ENCODE results near the gene MTHFD1L. TPM values are rescaled to one million over a fixed set of nuclear protein-coding genes. Genes with fewer than 3 reads are reported as not detected.
A peak's percentile ranks its signal among the peaks of the same experiment; 100 is the strongest.

The MTHFD1L gene
- total RNA-seq, 1 donor from 2014 or later = 74.5 TPM

DNA sequence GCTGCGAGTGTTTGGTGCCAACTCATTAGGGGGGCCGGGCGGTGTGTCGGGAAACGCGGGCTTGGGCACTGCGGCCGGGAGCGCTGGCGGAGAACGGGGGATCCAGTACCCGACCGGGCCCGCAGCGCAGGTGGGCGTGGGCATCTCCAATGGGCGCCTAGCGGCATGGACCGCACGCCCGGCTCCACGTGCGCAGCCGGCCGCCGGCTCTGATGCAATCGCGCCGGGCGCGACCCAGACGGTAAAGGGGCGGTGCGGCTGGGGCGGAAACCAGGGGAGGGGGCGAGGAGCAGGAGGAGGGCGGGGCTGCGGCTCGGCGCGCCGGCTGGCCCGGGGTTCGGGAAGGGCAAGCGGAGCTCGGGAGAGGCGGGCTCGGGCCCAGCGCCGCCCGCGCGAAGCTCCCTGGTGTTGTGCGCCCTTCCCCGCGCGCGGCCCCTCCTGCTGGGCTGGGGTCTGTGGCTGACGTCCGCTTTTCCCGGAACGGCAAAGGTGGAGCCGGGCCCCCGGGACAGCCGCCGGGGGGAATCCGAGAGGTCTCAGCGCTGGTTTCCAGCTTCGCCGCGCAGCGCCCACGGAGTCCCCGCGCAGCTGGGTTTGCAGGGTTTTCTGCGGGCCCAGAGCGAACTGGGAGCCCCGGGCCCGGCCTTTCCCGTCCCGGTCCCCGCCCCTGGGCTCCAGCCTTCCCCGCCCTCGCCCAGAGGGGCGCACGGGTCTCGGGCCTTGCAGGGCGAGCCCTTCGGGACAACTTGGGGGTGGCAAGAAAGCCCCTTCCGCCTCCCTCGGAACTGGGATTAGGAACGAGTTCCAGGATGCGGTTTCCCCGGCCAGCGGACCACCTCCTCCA lies 867 bp downstream of the MTHFD1L start:
- DNase-seq (ENCODE audit: low spot score) = peak; percentile 85

DNA sequence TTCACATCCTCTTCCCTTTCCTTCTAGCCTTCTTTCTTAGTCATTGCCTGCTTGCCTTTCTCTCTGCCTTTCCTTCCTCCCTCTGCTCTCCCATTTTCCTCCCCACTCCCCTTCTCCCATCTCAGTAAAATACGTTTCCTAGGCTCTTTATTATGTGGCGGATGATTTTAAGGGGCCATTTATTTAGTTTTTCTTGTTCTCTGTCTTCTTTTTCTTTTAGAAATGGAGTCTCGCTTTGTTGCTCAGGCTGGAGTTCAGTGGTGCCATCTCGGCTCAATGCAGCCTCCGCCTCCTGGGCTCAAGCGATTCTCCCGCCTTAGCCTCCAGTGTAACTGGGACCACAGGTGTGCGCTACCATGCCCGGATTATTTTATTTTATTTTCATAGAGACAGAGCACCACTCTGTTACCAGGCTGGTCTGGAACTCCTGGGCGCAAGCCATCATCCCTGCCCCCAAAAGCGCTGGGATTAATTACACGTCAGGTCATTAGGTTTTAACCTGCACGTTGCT lies 1.5 kb downstream of the MTHFD1L start:
- DNase-seq (ENCODE audit: low spot score) = no peak

DNA sequence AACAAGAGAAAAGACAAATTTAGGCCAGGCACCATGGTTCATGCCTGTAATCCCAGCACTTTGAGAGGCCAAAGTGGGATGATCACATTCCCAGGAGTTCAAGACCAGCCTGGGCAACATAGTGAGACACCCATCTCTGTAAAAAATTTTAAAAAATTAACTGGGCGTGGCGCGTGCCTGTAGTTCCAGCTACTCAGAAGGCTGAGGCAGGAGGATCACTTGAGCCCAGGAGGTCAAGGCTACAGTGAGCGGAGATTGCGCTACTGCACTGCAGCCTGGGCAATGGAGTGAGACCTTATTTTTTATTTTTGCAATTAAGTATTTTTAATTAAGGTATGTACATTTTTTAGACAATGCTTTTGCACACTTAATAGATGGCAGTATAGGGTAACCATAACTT lies 3.3 kb downstream of the MTHFD1L start:
- no peak for DNase-seq (ENCODE audit: low spot score)

DNA sequence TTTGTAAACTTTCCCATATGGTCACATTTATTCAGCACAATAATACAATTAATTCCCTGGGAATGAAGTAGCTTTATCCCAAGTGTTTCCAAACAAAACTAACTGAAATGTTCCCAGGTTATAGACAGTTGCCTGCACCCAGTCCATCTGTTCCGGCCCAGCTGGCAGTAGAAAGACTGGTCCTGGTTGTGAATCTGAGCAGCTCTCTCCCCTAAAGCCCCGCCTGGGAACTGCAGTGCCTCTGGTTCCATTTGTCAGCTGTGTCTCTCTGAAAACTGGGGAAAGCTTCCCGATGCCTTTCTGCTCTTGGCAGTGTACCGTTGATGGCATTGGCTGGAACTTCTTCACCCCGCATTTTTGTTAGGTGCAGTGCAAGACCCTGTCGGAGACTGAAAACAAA lies 8.7 kb downstream of the MTHFD1L start:
- DNase-seq (ENCODE audit: low spot score) = no peak

DNA sequence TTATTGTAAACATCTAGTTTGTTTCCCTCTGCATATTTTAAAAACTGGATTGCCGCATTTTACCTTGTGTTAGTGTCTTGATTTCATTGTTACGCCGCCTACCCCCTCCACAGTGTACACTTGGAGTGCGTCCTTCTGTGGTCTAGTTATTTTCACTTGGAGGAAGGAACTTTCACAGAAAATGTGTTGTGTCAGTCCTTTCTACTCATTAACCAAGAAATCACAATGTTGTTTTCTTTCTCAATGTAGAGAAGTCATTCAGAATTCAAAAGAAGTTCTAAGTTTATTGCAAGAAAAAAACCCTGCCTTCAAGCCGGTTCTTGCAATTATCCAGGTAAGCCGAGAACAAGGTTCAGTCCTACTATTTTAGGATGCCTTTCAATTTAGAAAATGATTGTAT lies 10.3 kb downstream of the MTHFD1L start:
- DNase-seq (ENCODE audit: low spot score) = no peak

DNA sequence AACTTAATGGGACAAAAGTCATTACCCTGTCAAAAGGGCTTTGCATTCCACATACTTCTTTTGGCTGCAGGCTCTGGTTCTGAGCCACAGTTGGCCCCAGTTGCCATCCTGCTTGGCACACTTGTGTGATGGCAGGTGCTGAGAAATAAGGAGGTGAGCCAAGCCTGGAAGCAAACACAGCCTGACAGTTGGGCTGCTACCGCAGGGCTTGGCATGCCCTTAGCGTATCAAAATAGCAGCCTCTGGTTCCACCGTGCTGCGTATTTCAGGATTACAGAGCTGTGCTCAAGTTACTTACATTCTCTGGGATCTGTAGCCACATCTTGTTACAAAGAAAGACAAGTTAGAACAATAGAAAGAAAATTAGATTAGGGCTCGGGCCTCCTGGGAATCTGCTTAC lies 11.1 kb downstream of the MTHFD1L start:
- no peak for DNase-seq (ENCODE audit: low spot score)

DNA sequence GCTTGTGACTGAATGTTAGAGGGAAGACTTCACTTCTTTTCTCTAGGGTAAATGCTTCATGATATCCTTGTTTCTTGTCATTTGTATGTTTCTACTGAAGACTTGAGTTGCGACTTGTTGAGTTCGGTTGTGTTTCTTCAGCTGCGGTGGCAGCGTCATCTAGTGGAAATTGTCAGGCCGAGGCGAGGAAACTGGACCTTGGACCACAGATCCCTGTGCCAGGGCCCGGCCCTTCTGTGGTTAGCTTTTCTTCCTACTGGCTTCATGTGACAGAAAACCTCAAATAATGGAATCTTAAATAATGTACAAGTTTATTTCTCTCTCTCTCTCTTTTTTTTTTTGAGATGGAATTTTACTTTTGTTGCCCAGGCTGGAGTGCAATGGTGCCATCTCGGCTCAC lies 12.4 kb downstream of the MTHFD1L start:
- no peak for DNase-seq (ENCODE audit: low spot score)

DNA sequence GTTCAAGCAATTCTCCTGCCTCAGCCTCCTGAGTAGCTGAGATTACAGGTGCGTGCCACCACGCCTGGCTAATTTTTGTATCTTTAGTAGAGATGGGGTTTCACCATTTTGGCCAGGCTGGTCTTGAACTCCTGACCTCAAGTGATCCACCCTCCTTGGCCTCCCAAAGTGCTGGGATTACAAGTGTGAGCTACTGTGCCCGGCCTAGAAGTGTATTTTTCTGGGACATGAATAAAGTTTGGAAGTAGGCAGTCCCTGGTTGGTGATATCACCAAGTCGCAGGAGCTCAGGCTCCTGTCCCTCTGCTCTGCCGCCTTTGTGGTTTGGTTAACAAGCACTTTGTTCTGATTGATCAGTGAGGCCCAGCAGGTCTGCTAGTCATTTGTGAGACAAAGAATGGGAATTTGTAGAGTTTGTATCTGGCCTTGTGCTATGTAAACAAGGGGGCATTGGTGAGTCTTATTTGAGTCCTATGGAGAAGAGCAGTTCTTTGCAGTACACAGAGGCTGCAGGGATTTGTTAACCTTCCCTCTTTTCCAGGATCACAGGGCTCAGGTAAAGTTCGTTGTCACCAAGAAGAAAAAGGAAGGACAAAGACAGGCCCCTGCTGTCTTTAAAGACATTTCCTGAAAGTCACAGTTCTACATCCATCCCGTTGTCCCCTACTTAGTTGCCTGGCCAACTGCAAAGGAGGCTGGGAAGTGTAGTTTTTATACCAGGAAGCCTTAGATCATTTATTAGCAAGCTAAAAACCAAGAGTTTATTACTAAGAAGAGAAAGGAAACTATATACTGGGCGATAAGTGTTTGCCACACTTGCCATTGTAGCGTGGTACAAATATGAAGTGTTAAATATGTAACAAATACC lies 13.1 kb downstream of the MTHFD1L start:
- DNase-seq (ENCODE audit: low spot score) = no peak

DNA sequence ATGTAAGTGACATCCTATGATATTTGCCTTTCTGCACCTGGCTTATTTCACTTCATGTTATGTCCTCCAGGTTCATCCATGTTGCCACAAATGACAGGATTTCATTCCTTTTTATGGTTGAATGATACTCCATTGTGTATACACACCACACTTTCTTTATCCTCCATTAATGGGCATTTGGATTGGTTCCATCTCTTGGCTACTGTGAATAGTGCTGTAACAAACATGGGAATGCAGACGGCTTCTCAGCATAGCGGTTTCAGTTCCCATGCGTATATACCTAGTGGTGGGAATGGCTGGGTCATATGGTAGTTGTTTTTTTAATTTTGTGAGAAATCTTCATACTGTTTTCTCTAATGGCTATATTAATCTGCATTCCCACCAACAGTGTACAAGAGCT lies 14.8 kb downstream of the MTHFD1L start:
- no peak for DNase-seq (ENCODE audit: low spot score)

DNA sequence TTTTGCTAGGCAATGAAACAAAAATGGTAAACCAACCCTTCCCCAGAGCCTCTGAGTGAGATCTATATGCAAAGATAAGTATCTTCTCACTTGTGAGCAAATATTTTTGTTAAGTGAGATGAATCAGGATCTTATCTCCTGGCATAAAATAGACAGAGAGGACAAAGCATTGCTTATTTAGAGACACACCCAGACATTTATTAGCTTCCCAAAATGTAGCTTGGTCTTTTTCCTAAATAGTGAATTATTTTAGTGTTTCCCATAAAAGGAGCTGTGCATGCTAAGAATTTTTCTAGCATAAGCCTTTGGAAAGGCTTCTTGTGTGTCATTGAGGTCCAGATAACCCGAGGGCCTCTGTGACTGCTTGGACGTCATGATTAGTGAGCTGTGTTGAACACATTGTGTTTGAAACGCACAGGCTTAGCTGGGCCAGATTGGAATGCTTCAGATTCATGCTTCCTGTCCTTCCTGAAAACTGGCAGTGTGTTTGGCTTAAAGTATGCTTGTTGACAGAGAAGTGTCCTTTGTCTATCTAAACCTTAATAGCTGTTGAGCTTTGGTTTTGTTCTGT lies 16.5 kb downstream of the MTHFD1L start:
- DNase-seq (ENCODE audit: low spot score) = no peak

DNA sequence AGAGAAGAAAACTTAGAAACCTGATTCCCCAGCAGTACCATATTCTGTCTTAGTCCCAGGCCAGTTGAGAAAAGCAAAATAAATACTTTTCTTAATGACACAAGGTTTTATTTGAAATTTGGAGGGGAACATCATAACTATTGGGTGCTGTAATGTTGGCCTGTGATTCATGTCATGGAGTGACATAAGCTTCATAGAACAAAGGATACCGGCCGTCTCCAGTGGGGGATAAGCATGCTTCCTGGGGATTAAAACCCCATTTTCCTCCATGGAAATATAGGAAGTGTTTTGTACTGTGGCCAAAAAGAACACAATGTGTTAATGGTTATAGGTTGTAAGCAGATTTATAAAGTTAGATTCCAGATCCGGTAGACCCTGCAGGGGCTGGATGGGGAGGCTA lies 18.0 kb downstream of the MTHFD1L start:
- no peak for DNase-seq (ENCODE audit: low spot score)

DNA sequence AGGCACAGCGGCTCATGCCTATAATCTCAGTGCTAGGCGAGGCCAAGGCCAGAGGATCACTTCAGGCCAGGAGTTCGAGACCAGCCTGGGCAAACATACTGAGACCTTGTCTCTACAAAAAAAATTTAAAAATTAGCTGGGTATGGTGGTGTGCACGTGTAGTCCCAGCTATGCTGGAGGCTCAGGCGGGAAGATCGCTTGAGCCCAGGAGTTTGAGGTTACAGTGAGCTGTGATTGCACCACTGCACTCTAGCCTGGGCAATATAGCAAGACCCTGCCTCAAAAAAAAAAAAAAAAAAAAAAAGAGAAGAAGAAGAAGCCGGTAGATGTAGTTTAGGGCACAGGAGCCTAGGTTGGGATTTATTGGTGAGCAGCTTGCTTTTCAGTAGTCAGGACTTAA lies 20.7 kb downstream of the MTHFD1L start:
- no peak for DNase-seq (ENCODE audit: low spot score)

DNA sequence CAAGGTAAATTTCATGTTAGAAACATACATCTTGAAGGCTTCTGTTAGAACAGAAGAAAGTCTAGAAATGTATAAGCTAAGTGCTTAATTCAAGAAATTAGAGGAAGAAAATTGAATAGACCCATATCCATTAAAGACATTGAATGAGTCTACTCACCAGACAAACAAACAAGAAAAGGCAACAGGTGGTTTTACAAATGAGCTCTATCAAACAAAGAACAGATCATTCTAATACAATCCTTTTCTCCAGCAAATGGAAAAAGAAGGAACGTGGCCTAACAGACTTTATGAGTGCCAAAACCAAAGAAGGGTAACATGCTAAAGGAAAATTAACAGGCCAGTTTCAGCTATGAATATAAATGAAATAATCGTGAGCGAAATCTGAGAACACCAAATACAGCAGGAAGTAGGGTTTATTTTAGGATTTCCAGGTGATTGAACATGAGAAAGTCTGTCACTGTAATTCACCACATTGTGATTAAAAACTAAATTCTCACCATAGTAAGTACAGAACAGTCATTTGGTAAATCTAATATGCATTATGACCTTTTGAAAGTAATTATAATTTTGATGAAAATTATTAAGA lies 22.6 kb downstream of the MTHFD1L start:
- DNase-seq (ENCODE audit: low spot score) = no peak

DNA sequence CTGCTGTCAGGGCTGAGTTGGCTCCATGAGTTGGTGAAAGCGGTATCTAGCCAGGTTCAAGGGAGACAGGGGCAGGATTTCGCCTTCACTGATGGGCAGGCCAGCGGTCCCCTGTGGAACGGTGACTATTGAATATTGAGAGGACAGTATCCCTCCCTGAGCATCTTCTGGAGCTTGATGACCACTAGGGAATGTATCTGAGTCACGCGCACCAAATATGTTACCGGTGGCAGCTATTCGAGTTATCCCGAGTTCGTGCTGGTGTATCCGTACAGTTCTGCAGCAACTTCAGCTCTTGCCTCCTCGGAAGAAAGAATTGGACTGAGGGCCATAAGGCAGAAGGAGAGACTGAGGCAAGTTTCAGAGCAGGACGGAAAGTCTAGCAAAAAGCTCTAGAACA lies 24.8 kb downstream of the MTHFD1L start:
- DNase-seq (ENCODE audit: low spot score) = no peak

DNA sequence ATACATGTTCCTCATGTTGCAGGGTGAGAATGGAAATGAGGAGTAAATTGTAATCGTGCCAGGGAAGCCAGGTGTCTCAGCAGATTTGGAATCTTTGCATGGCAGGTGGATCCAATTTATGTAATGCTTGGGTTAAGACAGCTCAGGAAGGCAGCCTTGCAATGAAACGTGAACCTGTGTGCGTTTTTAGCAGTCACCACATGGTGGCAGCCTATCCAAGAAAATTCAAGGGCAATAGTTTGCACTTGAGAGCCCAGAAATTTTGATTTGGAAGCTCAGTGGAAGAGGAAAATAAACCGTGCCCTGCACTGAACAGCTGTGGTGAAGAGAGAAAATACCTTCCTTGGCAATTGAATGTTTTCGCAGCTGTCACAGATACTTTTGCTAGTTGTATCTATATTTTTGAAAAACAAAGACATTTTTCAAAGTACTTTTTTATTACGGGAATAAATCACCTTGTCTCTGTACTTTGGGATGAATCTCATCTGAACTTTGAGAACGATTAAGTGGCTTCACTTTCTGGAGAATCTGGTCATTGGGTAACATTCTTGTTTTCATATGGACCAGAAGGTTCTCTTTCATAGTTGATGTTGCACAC lies 26.5 kb downstream of the MTHFD1L start:
- DNase-seq (ENCODE audit: low spot score) = peak; percentile 78

DNA sequence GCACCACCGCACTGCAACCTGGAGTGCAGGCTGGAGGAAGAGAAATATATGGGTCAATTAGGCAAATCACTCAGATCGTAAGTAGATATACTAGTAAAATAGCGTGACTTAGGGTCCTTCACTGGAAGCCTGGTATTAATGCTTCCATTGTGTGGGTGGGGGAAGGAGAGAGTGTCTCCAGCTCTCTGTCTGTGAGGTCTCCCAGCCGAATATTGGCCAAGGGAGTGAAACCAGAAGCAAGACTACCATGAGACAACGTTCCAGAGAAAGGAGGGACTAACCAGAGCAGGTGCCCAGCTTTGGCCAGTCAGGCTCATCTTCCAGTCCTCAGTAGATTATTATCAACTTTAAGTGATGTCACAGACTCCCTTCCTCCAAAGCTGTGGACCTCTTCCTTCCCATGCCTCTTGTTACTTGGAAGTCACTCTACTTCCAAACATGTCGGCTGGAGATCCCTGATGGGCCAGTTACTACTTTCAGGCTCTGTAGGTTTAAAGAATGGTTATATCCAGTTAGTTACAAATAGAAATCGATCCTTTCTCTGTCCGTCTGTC lies 28.8 kb downstream of the MTHFD1L start:
- no peak for DNase-seq (ENCODE audit: low spot score)

DNA sequence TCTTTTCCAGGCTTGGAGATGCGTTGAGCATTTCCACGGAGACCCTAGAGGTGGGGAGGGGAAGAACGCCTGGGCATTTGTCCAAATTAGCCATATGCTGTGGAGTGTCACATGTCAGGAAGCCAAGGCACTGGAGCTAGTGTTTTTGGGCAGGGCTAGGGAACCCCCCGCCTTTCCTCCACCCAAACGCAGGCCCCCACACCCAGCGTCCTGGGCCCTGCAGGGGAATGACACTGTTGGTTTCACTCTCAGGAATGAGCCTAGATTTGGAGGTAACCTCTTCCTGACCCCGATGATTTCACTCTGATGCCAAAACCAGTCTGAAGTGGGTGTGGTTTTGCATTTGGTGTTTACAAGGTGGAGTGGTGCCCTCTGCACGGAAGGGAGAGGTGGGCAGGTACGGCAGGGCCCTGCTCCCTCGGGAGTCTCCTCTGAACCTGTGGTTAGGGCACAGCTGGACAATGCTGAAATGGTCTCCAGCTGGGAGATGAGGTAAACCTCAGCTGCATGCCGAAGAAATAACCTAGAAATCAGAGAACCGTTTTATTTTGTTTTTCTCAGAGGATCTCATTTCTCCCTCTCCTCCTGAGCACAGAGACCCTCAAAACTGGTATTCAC lies 29.5 kb downstream of the MTHFD1L start:
- DNase-seq (ENCODE audit: low spot score) = no peak

DNA sequence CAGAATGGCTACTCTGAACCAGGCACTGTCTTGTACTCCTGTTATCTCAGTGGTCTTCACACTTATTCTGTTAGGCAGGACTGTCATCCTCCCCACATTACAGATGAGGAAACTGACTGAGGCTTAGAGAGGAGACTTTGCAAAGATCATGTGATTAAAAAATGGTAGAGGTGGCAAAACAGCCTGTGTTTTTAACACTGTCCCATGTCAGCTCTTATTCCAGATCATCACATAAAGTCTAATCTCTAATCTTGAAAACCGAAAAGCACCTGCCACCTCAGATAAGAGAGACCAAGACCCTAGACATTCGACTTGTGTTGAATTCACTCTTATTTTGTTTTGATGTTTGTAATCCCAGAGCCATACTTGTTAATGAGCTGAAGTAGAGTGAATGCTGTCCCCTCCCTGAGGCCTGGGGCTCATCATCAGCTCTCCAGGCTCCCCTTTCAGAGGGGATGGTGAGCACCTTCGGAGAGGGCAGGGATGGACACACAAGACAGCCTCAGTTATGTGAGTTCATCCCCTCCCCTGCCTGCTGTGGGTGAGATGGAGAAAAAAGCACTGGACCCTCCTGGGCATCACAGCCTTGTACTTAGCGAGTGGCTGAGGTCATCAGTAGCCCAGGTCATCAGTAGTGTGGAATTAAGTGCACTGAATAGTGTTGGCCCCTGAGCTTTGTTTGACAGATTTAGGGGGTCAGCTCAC lies 30.6 kb downstream of the MTHFD1L start:
- DNase-seq (ENCODE audit: low spot score) = no peak

DNA sequence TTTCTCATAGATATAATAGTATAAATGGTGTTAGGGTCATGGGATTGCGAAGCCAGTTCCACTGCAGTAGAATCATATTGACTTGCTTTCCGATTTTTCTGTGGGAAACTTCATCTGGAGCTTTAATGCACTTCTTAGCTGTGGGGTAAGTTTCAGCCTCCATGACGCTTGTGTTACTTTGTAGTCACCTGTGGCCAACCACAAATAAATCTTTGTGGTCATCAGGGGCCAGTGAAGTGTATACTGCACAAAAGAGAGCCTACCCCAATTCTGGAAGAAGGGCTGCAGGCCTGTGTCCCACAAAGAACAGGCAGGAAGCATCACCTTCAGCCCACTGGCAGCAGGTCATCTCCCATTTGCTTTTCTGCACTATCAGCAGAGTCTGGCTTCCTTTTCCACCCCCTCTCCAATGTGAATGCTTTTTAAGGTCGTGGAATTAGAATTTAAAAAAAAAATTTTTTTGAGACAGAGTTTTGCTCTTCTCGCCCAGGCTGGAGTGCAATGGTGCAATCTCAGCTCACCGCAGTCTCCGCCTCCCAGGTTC lies 32.0 kb downstream of the MTHFD1L start:
- DNase-seq (ENCODE audit: low spot score) = no peak
